HepG2 (cell line): ENCODE data around the gene MAP4K3. TPM values are rescaled to one million over a fixed set of nuclear protein-coding genes. Genes with fewer than 3 reads are reported as not detected.

ENCODE experiments used
- HINFP ChIP-seq: sonication (generic); formaldehyde crosslinking; IDR thresholded peaks from 2 replicates; pipeline ENCODE4 v1.4.0; 2020; ENCODE audit warnings: low read depth, mild to moderate bottlenecking, missing genetic modification reagents
- JUN ChIP-seq: sonication (generic); formaldehyde crosslinking; IDR thresholded peaks from 2 replicates; pipeline ENCODE4 v1.4.0; 2020; ENCODE audit warnings: mild to moderate bottlenecking, missing genetic modification reagents
- PAWR ChIP-seq: sonication (generic); formaldehyde crosslinking; IDR thresholded peaks from 2 replicates; pipeline ENCODE4 v1.4.0; 2020; ENCODE audit warnings: missing genetic modification reagents, mild to moderate bottlenecking, borderline replicate concordance
- STAT6 ChIP-seq: sonication (generic); formaldehyde crosslinking; IDR thresholded peaks from 2 replicates; pipeline ENCODE4 v1.4.0; 2020; ENCODE audit warnings: missing genetic modification reagents, mild to moderate bottlenecking, borderline replicate concordance
- YEATS4 ChIP-seq: sonication (generic); formaldehyde crosslinking; IDR thresholded peaks from 2 replicates; pipeline ENCODE4 v1.4.0; 2020; ENCODE audit warnings: missing genetic modification reagents, borderline replicate concordance
- ZNF280D ChIP-seq: sonication (generic); formaldehyde crosslinking; IDR thresholded peaks from 2 replicates; pipeline ENCODE4 v1.5.1; 2020; ENCODE audit warnings: mild to moderate bottlenecking, missing genetic modification reagents
- ZNF382 ChIP-seq: sonication (generic); formaldehyde crosslinking; IDR thresholded peaks from 2 replicates; pipeline ENCODE4 v1.5.0; 2020; ENCODE audit warnings: missing genetic modification reagents, mild to moderate bottlenecking, borderline replicate concordance
- ZNF556 ChIP-seq: sonication (generic); formaldehyde crosslinking; IDR thresholded peaks from 2 replicates; pipeline ENCODE4 v1.4.0; 2020; ENCODE audit warnings: mild to moderate bottlenecking, missing genetic modification reagents, borderline replicate concordance
- ZNF589 ChIP-seq: sonication (generic); formaldehyde crosslinking; conservative IDR thresholded peaks from 2 replicates; pipeline ENCODE4 v1.8.0; 2022; ENCODE audit warnings: mild to moderate bottlenecking, moderate library complexity, missing genetic modification reagents
- polyA plus RNA-seq, 8 experiments: library from polyadenylated mRNA; depleted of rRNA in 3 of 8; stranded (reverse) in 7 of 8; unstranded in 1 of 8; fragments of >200 nt; fragmentation: Illumina TruSeq in 4 of 8; extraction: Trizol in 4 of 8; gene quantifications; 2 replicates each; pipeline versions ENCODE4 v1.2.1 to v1.2.3, GENCODE V29; 2011 to 2016; ENCODE audit warnings: low read depth in 4 of 8, missing spikeins in 1 of 8, mixed read lengths in 1 of 8; ENCODE audit not compliant: insufficient read depth in 1 of 8
- total RNA-seq, 5 experiments: library from RNA; depleted of rRNA; stranded (reverse); fragments of >200 nt; fragmentation: Illumina TruSeq; extraction: Trizol; gene quantifications; 2 replicates each; pipeline ENCODE4 v1.2.3, GENCODE V29; 2016; ENCODE audit warnings: low read depth in 1 of 5

The MAP4K3 gene
- total and polyA plus RNA-seq, 2 of the 13 experiments (the other 11 are each of a cell fraction or from before 2014, with no cell fraction given) = 45.9 to 53.2 TPM

GRCh38 chr2:39289609-39290008 is 147.5 kb downstream of the MAP4K3 start (continued):
- no peak for TF ChIP-seq STAT6
- no peak for TF ChIP-seq HINFP (CRISPR knock-in tag)
- no peak for TF ChIP-seq PAWR
- TF ChIP-seq ZNF589 (CRISPR knock-in tag) = no peak
- TF ChIP-seq ZNF556 (CRISPR knock-in tag) = no peak
- no peak for TF ChIP-seq JUN (CRISPR knock-in tag)
- TF ChIP-seq ZNF280D = no peak
- TF ChIP-seq YEATS4 (CRISPR knock-in tag) = no peak
- TF ChIP-seq ZNF382 (CRISPR knock-in tag) = no peak
- TF ChIP-seq, all 625 proteins: peak for 0
